Rectal smooth muscle tissue (tissue), 1 donor: ENCODE results near the gene PACSIN2.
"Not testable (repeated sequence)": the region's sequence is repeated elsewhere in the genome, so short reads cannot be mapped to it uniquely, and the experiment has no call there.

Experiments
- H3K27ac ChIP-seq: one replicate; pipeline ENCODE4 v1.7.0; 2013; ENCODE audit warnings: low read depth, low read length, inconsistent platforms
- H3K27me3 ChIP-seq: one replicate; pipeline ENCODE4 v1.7.0; 2013; ENCODE audit warnings: low read length; ENCODE audit not compliant: control insufficient read depth, insufficient read depth
- H3K36me3 ChIP-seq: one replicate; pipeline ENCODE4 v1.7.0; 2013; ENCODE audit warnings: low read length; ENCODE audit not compliant: control insufficient read depth, insufficient read depth
- H3K4me1 ChIP-seq: one replicate; pipeline ENCODE4 v1.7.0; 2013; ENCODE audit warnings: low read length; ENCODE audit not compliant: control insufficient read depth, insufficient read depth
- H3K4me3 ChIP-seq: one replicate; pipeline ENCODE4 v1.7.0; 2013; ENCODE audit warnings: low read length
- H3K9ac ChIP-seq: one replicate; pipeline ENCODE4 v1.7.0; 2013; ENCODE audit warnings: low read length

Gene PACSIN2

GRCh38 chr22:43031617-43032016 lies 16.7 kb upstream of the PACSIN2 start:
- no peak overlapping the region for H3K9ac ChIP-seq
- H3K27ac ChIP-seq = no peak overlapping the region
- no peak overlapping the region for H3K4me3 ChIP-seq
- H3K4me1 ChIP-seq = no peaks in the 10 kb centered on the region
- H3K36me3 ChIP-seq = no peaks in the 10 kb centered on the region
- H3K27me3 ChIP-seq = no peaks in the 10 kb centered on the region

- Histone ChIP-seq H3K4me3 (no peak overlapping the region), H3K27me3 (no peaks in the 10 kb centered on the region), H3K36me3 (no peaks in the 10 kb centered on the region), H3K4me1 (no peaks in the 10 kb centered on the region), H3K9ac (no peak overlapping the region), H3K27ac (no peak overlapping the region)
Measured at GRCh38 chr22:43018615-43019014, 3.7 kb upstream of the PACSIN2 start.

- no peak overlapping the region for H3K9ac ChIP-seq
- H3K4me1 ChIP-seq = peaks cover 6% of the 10 kb centered on the region
- no peak overlapping the region for H3K27ac ChIP-seq
Measured at GRCh38 chr22:43017525-43018460, 2.8 kb upstream of the PACSIN2 start.

GRCh38 chr22:43016150-43016549 lies 1.2 kb upstream of the PACSIN2 start:
- H3K4me3 ChIP-seq, H3K36me3 ChIP-seq, H3K27ac ChIP-seq, H3K4me1 ChIP-seq, H3K27me3 ChIP-seq, H3K9ac ChIP-seq: not testable (repeated sequence)

More at GRCh38 chr22:43017525-43018460, 2.8 kb upstream of the PACSIN2 start:
- Histone ChIP-seq H3K36me3 (no peaks in the 10 kb centered on the region), H3K27me3 (no peaks in the 10 kb centered on the region), H3K4me3 (no peak overlapping the region)

- Histone ChIP-seq H3K27me3 (no peaks in the 10 kb centered on the region), H3K27ac (no peak overlapping the region), H3K4me3 (peak overlapping the region; percentile 67), H3K36me3 (no peaks in the 10 kb centered on the region), H3K9ac (peak overlapping the region; percentile 34), H3K4me1 (peaks cover 6% of the 10 kb centered on the region)
Measured at GRCh38 chr22:43015677-43016042, 711 bp upstream of the PACSIN2 start.

- H3K4me3 ChIP-seq = peak overlapping the region; percentile 96
- H3K9ac ChIP-seq = peak overlapping the region; percentile 86
- H3K27ac ChIP-seq = peak overlapping the region; percentile 77
- no peaks in the 10 kb centered on the region for H3K36me3 ChIP-seq
- H3K4me1 ChIP-seq = peaks cover 6% of the 10 kb centered on the region
- H3K27me3 ChIP-seq = no peaks in the 10 kb centered on the region
Measured at GRCh38 chr22:43014316-43014868, 557 bp downstream of the PACSIN2 start.

GRCh38 chr22:43013355-43014315 lies 1.3 kb downstream of the PACSIN2 start:
- no peaks in the 10 kb centered on the region for H3K36me3 ChIP-seq
- H3K27ac ChIP-seq = peak overlapping the region; percentile 77
- H3K4me1 ChIP-seq = peaks cover 9% of the 10 kb centered on the region

GRCh38 chr22:43012390-43012789 lies 2.6 kb downstream of the PACSIN2 start:
- Histone ChIP-seq H3K27ac (no peak overlapping the region), H3K9ac (no peak overlapping the region), H3K36me3 (no peaks in the 10 kb centered on the region), H3K27me3 (no peaks in the 10 kb centered on the region), H3K4me3 (no peak overlapping the region), H3K4me1 (peaks cover 9% of the 10 kb centered on the region)

More at GRCh38 chr22:43013355-43014315, 1.3 kb downstream of the PACSIN2 start:
- no peaks in the 10 kb centered on the region for H3K27me3 ChIP-seq
- H3K9ac ChIP-seq = peak overlapping the region; percentile 86
- H3K4me3 ChIP-seq = peak overlapping the region; percentile 96

GRCh38 chr22:43011079-43011478 lies 3.9 kb downstream of the PACSIN2 start:
- H3K36me3 ChIP-seq = no peaks in the 10 kb centered on the region
- no peak overlapping the region for H3K9ac ChIP-seq
- no peak overlapping the region for H3K27ac ChIP-seq
- H3K4me3 ChIP-seq = no peak overlapping the region
- peaks cover 9% of the 10 kb centered on the region for H3K4me1 ChIP-seq
- no peaks in the 10 kb centered on the region for H3K27me3 ChIP-seq

- Histone ChIP-seq H3K9ac (no peak overlapping the region), H3K36me3 (no peaks in the 10 kb centered on the region), H3K4me3 (no peak overlapping the region), H3K27ac (no peak overlapping the region), H3K27me3 (no peaks in the 10 kb centered on the region), H3K4me1 (peaks cover 9% of the 10 kb centered on the region)
Measured at GRCh38 chr22:43009444-43009843, 5.5 kb downstream of the PACSIN2 start.

- no peak overlapping the region for H3K27ac ChIP-seq
- no peak overlapping the region for H3K4me3 ChIP-seq
- peaks cover 9% of the 10 kb centered on the region for H3K4me1 ChIP-seq
- no peak overlapping the region for H3K9ac ChIP-seq
- H3K36me3 ChIP-seq = no peaks in the 10 kb centered on the region
- no peaks in the 10 kb centered on the region for H3K27me3 ChIP-seq
Measured at GRCh38 chr22:43008921-43009320, 6.0 kb downstream of the PACSIN2 start.

- no peak overlapping the region for H3K4me3 ChIP-seq
- H3K27ac ChIP-seq = no peak overlapping the region
- H3K4me1 ChIP-seq = peaks cover 9% of the 10 kb centered on the region
- H3K27me3 ChIP-seq = no peaks in the 10 kb centered on the region
- no peak overlapping the region for H3K9ac ChIP-seq
- H3K36me3 ChIP-seq = no peaks in the 10 kb centered on the region
Measured at GRCh38 chr22:43008509-43008908, 6.4 kb downstream of the PACSIN2 start.
